Measurements from ENCODE around the gene PRPF40B.

GRCh38 chr12:49662998-49663843 lies 39.9 kb downstream of the PRPF40B start:
- TF ChIP-seq, protein P1, sequence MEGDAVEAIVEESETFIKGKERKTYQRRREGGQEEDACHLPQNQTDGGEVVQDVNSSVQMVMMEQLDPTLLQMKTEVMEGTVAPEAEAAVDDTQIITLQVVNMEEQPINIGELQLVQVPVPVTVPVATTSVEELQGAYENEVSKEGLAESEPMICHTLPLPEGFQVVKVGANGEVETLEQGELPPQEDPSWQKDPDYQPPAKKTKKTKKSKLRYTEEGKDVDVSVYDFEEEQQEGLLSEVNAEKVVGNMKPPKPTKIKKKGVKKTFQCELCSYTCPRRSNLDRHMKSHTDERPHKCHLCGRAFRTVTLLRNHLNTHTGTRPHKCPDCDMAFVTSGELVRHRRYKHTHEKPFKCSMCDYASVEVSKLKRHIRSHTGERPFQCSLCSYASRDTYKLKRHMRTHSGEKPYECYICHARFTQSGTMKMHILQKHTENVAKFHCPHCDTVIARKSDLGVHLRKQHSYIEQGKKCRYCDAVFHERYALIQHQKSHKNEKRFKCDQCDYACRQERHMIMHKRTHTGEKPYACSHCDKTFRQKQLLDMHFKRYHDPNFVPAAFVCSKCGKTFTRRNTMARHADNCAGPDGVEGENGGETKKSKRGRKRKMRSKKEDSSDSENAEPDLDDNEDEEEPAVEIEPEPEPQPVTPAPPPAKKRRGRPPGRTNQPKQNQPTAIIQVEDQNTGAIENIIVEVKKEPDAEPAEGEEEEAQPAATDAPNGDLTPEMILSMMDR (IDR thresholded peaks at IDR 0.05; ENCODE audit: low read length) = no peak
- TF ChIP-seq EZH2 (IDR thresholded peaks at IDR 0.05; ENCODE audit: borderline replicate concordance, low read length) = no peak
